ENCODE measurements around the gene CHRNB2.
A peak's percentile ranks its signal among the peaks of the same experiment; 100 is the strongest.
"Not testable (repeated sequence)": the region's sequence is repeated elsewhere in the genome, so short reads cannot be mapped to it uniquely, and the experiment has no call there.

CHRNB2 gene

GRCh38 chr1:154567386-154568156 lies at the start of gene CHRNB2:
Gene CHRNB2, plus strand, starts transcription at chr1:154567778. Its CDS starts 267 bp downstream, at chr1:154568045.
- no peak for FAIRE-seq
- peak; percentile 99 for DNase-seq (ENCODE audit: insufficient read length, low spot score)
- TF ChIP-seq CTCF (IDR thresholded peaks at IDR 0.05; ENCODE audit: insufficient read depth, missing control alignments) = no peak

- DNase-seq (ENCODE audit: insufficient read length, low spot score) (no peak), FAIRE-seq (no peak)
- TF ChIP-seq CTCF (IDR thresholded peaks at IDR 0.05; ENCODE audit: insufficient read depth, missing control alignments) = no peak
Observed at GRCh38 chr1:154519591-154519991, 48.0 kb upstream of the CHRNB2 start.

- no peak for FAIRE-seq
Observed at GRCh38 chr1:154520333-154520732, 47.2 kb upstream of the CHRNB2 start.

GRCh38 chr1:154521695-154522094 lies 45.9 kb upstream of the CHRNB2 start:
- FAIRE-seq = no peak
- DNase-seq (ENCODE audit: insufficient read length, low spot score) = no peak
- TF ChIP-seq CTCF (IDR thresholded peaks at IDR 0.05; ENCODE audit: insufficient read depth, missing control alignments) = no peak

More at GRCh38 chr1:154520333-154520732, 47.2 kb upstream of the CHRNB2 start:
- DNase-seq (ENCODE audit: insufficient read length, low spot score) = no peak
- TF ChIP-seq CTCF (IDR thresholded peaks at IDR 0.05; ENCODE audit: insufficient read depth, missing control alignments) = no peak

GRCh38 chr1:154524881-154525280 lies 42.7 kb upstream of the CHRNB2 start:
- FAIRE-seq (no peak), DNase-seq (ENCODE audit: insufficient read length, low spot score) (no peak)
- no peak for TF ChIP-seq CTCF (IDR thresholded peaks at IDR 0.05; ENCODE audit: insufficient read depth, missing control alignments)

GRCh38 chr1:154527192-154527591 lies 40.4 kb upstream of the CHRNB2 start:
- FAIRE-seq = no peak
- TF ChIP-seq CTCF (IDR thresholded peaks at IDR 0.05; ENCODE audit: insufficient read depth, missing control alignments) = no peak
- no peak for DNase-seq (ENCODE audit: insufficient read length, low spot score)

GRCh38 chr1:154529308-154529707 lies 38.3 kb upstream of the CHRNB2 start:
- FAIRE-seq = no peak

GRCh38 chr1:154531950-154532349 lies 35.6 kb upstream of the CHRNB2 start:
- FAIRE-seq; DNase-seq (ENCODE audit: insufficient read length, low spot score): not testable (repeated sequence)

More at GRCh38 chr1:154529308-154529707, 38.3 kb upstream of the CHRNB2 start:
- no peak for DNase-seq (ENCODE audit: insufficient read length, low spot score)
- no peak for TF ChIP-seq CTCF (IDR thresholded peaks at IDR 0.05; ENCODE audit: insufficient read depth, missing control alignments)
